RWPE2 (cell line): Measurements from ENCODE around the gene SLCO1A2.

Experiments
- ATAC-seq: fragments of 200-7000 bp; cut with Tn5 transposase; 3 replicates; pipeline ENCODE4 v1.9.1; 2021; ENCODE audit warnings: low read depth
- DNase-seq: peaks from one replicate; pipeline ENCODE4 v3.0.0-alpha.2; 2020; ENCODE audit warnings: low spot score
- H3K27ac ChIP-seq: fragments of 450-650 bp; 2 replicates; pipeline ENCODE4 v1.5.1; 2017; ENCODE audit warnings: mild to moderate bottlenecking; ENCODE audit not compliant: poor library complexity, severe bottlenecking
- H3K27me3 ChIP-seq: fragments of 250-450 bp; sonication (Bioruptor Pico); 2 replicates; pipeline ENCODE4 v1.5.1; 2021; ENCODE audit warnings: mild to moderate bottlenecking, moderate library complexity; ENCODE audit not compliant: insufficient read depth, poor library complexity, severe bottlenecking
- H3K36me3 ChIP-seq: fragments of 250-450 bp; sonication (Bioruptor Pico); 2 replicates; pipeline ENCODE4 v1.5.1; 2020; ENCODE audit warnings: low read depth, mild to moderate bottlenecking, moderate library complexity
- H3K4me1 ChIP-seq: fragments of 250-450 bp; sonication (Bioruptor Pico); 2 replicates; pipeline ENCODE4 v1.5.1; 2021; ENCODE audit warnings: mild to moderate bottlenecking, moderate library complexity; ENCODE audit not compliant: insufficient read depth, poor library complexity, severe bottlenecking
- H3K4me3 ChIP-seq: fragments of 250-450 bp; sonication (Bioruptor Pico); 2 replicates; pipeline ENCODE4 v1.5.1; 2021; ENCODE audit warnings: mild to moderate bottlenecking, moderate library complexity; ENCODE audit not compliant: severe bottlenecking
- H3K9me3 ChIP-seq: fragments of 250-450 bp; sonication (Bioruptor Pico); 2 replicates; pipeline ENCODE4 v1.5.1; 2021; ENCODE audit warnings: mild to moderate bottlenecking, moderate library complexity; ENCODE audit not compliant: severe bottlenecking
- CTCF ChIP-seq: fragments of 450-650 bp; IDR thresholded peaks from one replicate; pipeline ENCODE4 v1.5.1; 2017; ENCODE audit warnings: mild to moderate bottlenecking, moderate library complexity; ENCODE audit not compliant: poor library complexity, severe bottlenecking

The SLCO1A2 gene

GRCh38 chr12:21292111-21292510, 42.6 kb downstream of the SLCO1A2 start:
- Histone ChIP-seq H3K36me3 (no peaks in the 10 kb centered on the region), H3K4me3 (no peak overlapping the region), H3K27me3 (no peaks in the 10 kb centered on the region), H3K27ac (no peak overlapping the region), H3K9me3 (no peaks in the 10 kb centered on the region), H3K4me1 (no peaks in the 10 kb centered on the region)
- ATAC-seq = no peak
- no peak for DNase-seq
- no peak for TF ChIP-seq CTCF

- Histone ChIP-seq H3K36me3 (no peaks in the 10 kb centered on the region), H3K4me3 (no peak overlapping the region), H3K27ac (no peak overlapping the region), H3K27me3 (no peaks in the 10 kb centered on the region), H3K4me1 (no peaks in the 10 kb centered on the region), H3K9me3 (no peaks in the 10 kb centered on the region)
- DNase-seq = no peak
- ATAC-seq = no peak
- TF ChIP-seq CTCF = no peak
These were observed 45.0 kb downstream of the SLCO1A2 start for GRCh38 chr12:21289698-21290097.

- no peaks in the 10 kb centered on the region for H3K36me3 ChIP-seq
- ATAC-seq (no peak), DNase-seq (no peak)
- no peak for TF ChIP-seq CTCF
- no peaks in the 10 kb centered on the region for H3K9me3 ChIP-seq
- H3K27me3 ChIP-seq = no peaks in the 10 kb centered on the region
- H3K4me1 ChIP-seq = no peaks in the 10 kb centered on the region
- no peak overlapping the region for H3K27ac ChIP-seq
- H3K4me3 ChIP-seq = no peak overlapping the region
These were observed 57.9 kb downstream of the SLCO1A2 start for GRCh38 chr12:21276826-21277225.

GRCh38 chr12:21265932-21266331, 68.8 kb downstream of the SLCO1A2 start:
- Histone ChIP-seq H3K4me1 (no peaks in the 10 kb centered on the region), H3K27me3 (no peaks in the 10 kb centered on the region), H3K36me3 (no peaks in the 10 kb centered on the region), H3K4me3 (no peak overlapping the region), H3K9me3 (no peaks in the 10 kb centered on the region), H3K27ac (no peak overlapping the region)
- no peak for TF ChIP-seq CTCF
- no peak for ATAC-seq
- DNase-seq = no peak

GRCh38 chr12:21264232-21264631, 70.5 kb downstream of the SLCO1A2 start:
- Histone ChIP-seq H3K4me1 (no peaks in the 10 kb centered on the region), H3K36me3 (no peaks in the 10 kb centered on the region), H3K9me3 (no peaks in the 10 kb centered on the region), H3K4me3 (no peak overlapping the region), H3K27ac (no peak overlapping the region), H3K27me3 (no peaks in the 10 kb centered on the region)
- DNase-seq (no peak), ATAC-seq (no peak)
- no peak for TF ChIP-seq CTCF
